Measurements from ENCODE around the gene JOSD1.

Gene JOSD1

GRCh38 chr22:38739300-38740055 is 38.7 kb upstream of the JOSD1 start:
- no peaks in the 10 kb centered on the region for H3K4me1 ChIP-seq (ENCODE audit: control insufficient read depth, low read depth, low read length)
- no peaks in the 10 kb centered on the region for H3K27me3 ChIP-seq (ENCODE audit: control insufficient read depth, insufficient read depth, low read length)
- H3K9me3 ChIP-seq (ENCODE audit: control insufficient read depth, low read depth, low read length) = no peaks in the 10 kb centered on the region
- H3K9ac ChIP-seq (ENCODE audit: low read length) = no peak overlapping the region
- H3K4me3 ChIP-seq (ENCODE audit: low read length) = no peak overlapping the region
- H3K27ac ChIP-seq (ENCODE audit: low read length) = no peak overlapping the region
- peaks cover 9% of the 10 kb centered on the region for H3K36me3 ChIP-seq (ENCODE audit: control insufficient read depth, low read depth, low read length)

- no peak overlapping the region for H3K4me3 ChIP-seq (ENCODE audit: low read length)
- H3K27me3 ChIP-seq (ENCODE audit: control insufficient read depth, insufficient read depth, low read length) = no peaks in the 10 kb centered on the region
- H3K4me1 ChIP-seq (ENCODE audit: control insufficient read depth, low read depth, low read length) = no peaks in the 10 kb centered on the region
- H3K9ac ChIP-seq (ENCODE audit: low read length) = no peak overlapping the region
- H3K36me3 ChIP-seq (ENCODE audit: control insufficient read depth, low read depth, low read length) = peaks cover 14% of the 10 kb centered on the region
- no peak overlapping the region for H3K27ac ChIP-seq (ENCODE audit: low read length)
- H3K9me3 ChIP-seq (ENCODE audit: control insufficient read depth, low read depth, low read length) = no peaks in the 10 kb centered on the region
These were observed 37.8 kb upstream of the JOSD1 start for GRCh38 chr22:38738475-38739070.

GRCh38 chr22:38737302-38738060 is 36.7 kb upstream of the JOSD1 start:
- Histone ChIP-seq H3K27ac (ENCODE audit: low read length) (no peak overlapping the region), H3K4me1 (ENCODE audit: control insufficient read depth, low read depth, low read length) (no peaks in the 10 kb centered on the region), H3K27me3 (ENCODE audit: control insufficient read depth, insufficient read depth, low read length) (no peaks in the 10 kb centered on the region), H3K9ac (ENCODE audit: low read length) (no peak overlapping the region), H3K4me3 (ENCODE audit: low read length) (no peak overlapping the region), H3K9me3 (ENCODE audit: control insufficient read depth, low read depth, low read length) (no peaks in the 10 kb centered on the region), H3K36me3 (ENCODE audit: control insufficient read depth, low read depth, low read length) (peaks cover 14% of the 10 kb centered on the region)

GRCh38 chr22:38736257-38736570 is 35.5 kb upstream of the JOSD1 start:
- no peak overlapping the region for H3K4me3 ChIP-seq (ENCODE audit: low read length)
- no peaks in the 10 kb centered on the region for H3K4me1 ChIP-seq (ENCODE audit: control insufficient read depth, low read depth, low read length)
- H3K27me3 ChIP-seq (ENCODE audit: control insufficient read depth, insufficient read depth, low read length) = no peaks in the 10 kb centered on the region
- no peak overlapping the region for H3K9ac ChIP-seq (ENCODE audit: low read length)
- no peak overlapping the region for H3K27ac ChIP-seq (ENCODE audit: low read length)
- peaks cover 17% of the 10 kb centered on the region for H3K36me3 ChIP-seq (ENCODE audit: control insufficient read depth, low read depth, low read length)
- H3K9me3 ChIP-seq (ENCODE audit: control insufficient read depth, low read depth, low read length) = no peaks in the 10 kb centered on the region

- Histone ChIP-seq H3K27ac (ENCODE audit: low read length) (no peak overlapping the region), H3K9ac (ENCODE audit: low read length) (no peak overlapping the region), H3K9me3 (ENCODE audit: control insufficient read depth, low read depth, low read length) (no peaks in the 10 kb centered on the region), H3K27me3 (ENCODE audit: control insufficient read depth, insufficient read depth, low read length) (no peaks in the 10 kb centered on the region), H3K36me3 (ENCODE audit: control insufficient read depth, low read depth, low read length) (peaks cover 21% of the 10 kb centered on the region), H3K4me1 (ENCODE audit: control insufficient read depth, low read depth, low read length) (no peaks in the 10 kb centered on the region), H3K4me3 (ENCODE audit: low read length) (no peak overlapping the region)
These were observed 34.9 kb upstream of the JOSD1 start for GRCh38 chr22:38735465-38736256.

- Histone ChIP-seq H3K27ac (ENCODE audit: low read length) (no peak overlapping the region), H3K27me3 (ENCODE audit: control insufficient read depth, insufficient read depth, low read length) (no peaks in the 10 kb centered on the region), H3K9me3 (ENCODE audit: control insufficient read depth, low read depth, low read length) (no peaks in the 10 kb centered on the region), H3K36me3 (ENCODE audit: control insufficient read depth, low read depth, low read length) (peaks cover 27% of the 10 kb centered on the region), H3K4me1 (ENCODE audit: control insufficient read depth, low read depth, low read length) (no peaks in the 10 kb centered on the region), H3K9ac (ENCODE audit: low read length) (no peak overlapping the region), H3K4me3 (ENCODE audit: low read length) (no peak overlapping the region)
These were observed 34.4 kb upstream of the JOSD1 start for GRCh38 chr22:38735126-38735464.

- Histone ChIP-seq H3K4me1 (ENCODE audit: control insufficient read depth, low read depth, low read length) (no peaks in the 10 kb centered on the region), H3K36me3 (ENCODE audit: control insufficient read depth, low read depth, low read length) (peaks cover 32% of the 10 kb centered on the region), H3K27ac (ENCODE audit: low read length) (no peak overlapping the region), H3K4me3 (ENCODE audit: low read length) (no peak overlapping the region), H3K27me3 (ENCODE audit: control insufficient read depth, insufficient read depth, low read length) (no peaks in the 10 kb centered on the region), H3K9ac (ENCODE audit: low read length) (no peak overlapping the region), H3K9me3 (ENCODE audit: control insufficient read depth, low read depth, low read length) (no peaks in the 10 kb centered on the region)
These were observed 33.8 kb upstream of the JOSD1 start for GRCh38 chr22:38734421-38735100.

- Histone ChIP-seq H3K27me3 (ENCODE audit: control insufficient read depth, insufficient read depth, low read length) (no peaks in the 10 kb centered on the region), H3K9ac (ENCODE audit: low read length) (no peak overlapping the region), H3K9me3 (ENCODE audit: control insufficient read depth, low read depth, low read length) (no peaks in the 10 kb centered on the region), H3K4me3 (ENCODE audit: low read length) (no peak overlapping the region), H3K4me1 (ENCODE audit: control insufficient read depth, low read depth, low read length) (no peaks in the 10 kb centered on the region), H3K27ac (ENCODE audit: low read length) (no peak overlapping the region), H3K36me3 (ENCODE audit: control insufficient read depth, low read depth, low read length) (peaks cover 39% of the 10 kb centered on the region)
These were observed 33.1 kb upstream of the JOSD1 start for GRCh38 chr22:38733724-38734381.

- Histone ChIP-seq H3K27me3 (ENCODE audit: control insufficient read depth, insufficient read depth, low read length) (no peaks in the 10 kb centered on the region), H3K9me3 (ENCODE audit: control insufficient read depth, low read depth, low read length) (no peaks in the 10 kb centered on the region), H3K4me1 (ENCODE audit: control insufficient read depth, low read depth, low read length) (no peaks in the 10 kb centered on the region), H3K9ac (ENCODE audit: low read length) (no peak overlapping the region), H3K36me3 (ENCODE audit: control insufficient read depth, low read depth, low read length) (peaks cover 41% of the 10 kb centered on the region), H3K4me3 (ENCODE audit: low read length) (no peak overlapping the region), H3K27ac (ENCODE audit: low read length) (no peak overlapping the region)
These were observed 32.6 kb upstream of the JOSD1 start for GRCh38 chr22:38733329-38733723.

GRCh38 chr22:38732251-38732815 is 31.6 kb upstream of the JOSD1 start:
- H3K27ac ChIP-seq (ENCODE audit: low read length) = no peak overlapping the region

More at GRCh38 chr22:38732251-38732815, 31.6 kb upstream of the JOSD1 start:
- no peak overlapping the region for H3K4me3 ChIP-seq (ENCODE audit: low read length)
- H3K36me3 ChIP-seq (ENCODE audit: control insufficient read depth, low read depth, low read length) = peaks cover 51% of the 10 kb centered on the region
- H3K9me3 ChIP-seq (ENCODE audit: control insufficient read depth, low read depth, low read length) = no peaks in the 10 kb centered on the region
- no peak overlapping the region for H3K9ac ChIP-seq (ENCODE audit: low read length)
- no peaks in the 10 kb centered on the region for H3K27me3 ChIP-seq (ENCODE audit: control insufficient read depth, insufficient read depth, low read length)
- no peaks in the 10 kb centered on the region for H3K4me1 ChIP-seq (ENCODE audit: control insufficient read depth, low read depth, low read length)

Measured in iPS-18a (cell line).